ENCODE results near the gene ANKRD40.
"Not testable (repeated sequence)": the region's sequence is repeated elsewhere in the genome, so short reads cannot be mapped to it uniquely, and the experiment has no call there.

The ANKRD40 gene

GRCh38 chr17:50682938-50683337 is 24.8 kb downstream of the ANKRD40 start:
- no peak for DNase-seq (ENCODE audit: insufficient read length, low spot score)
- no peak for TF ChIP-seq POLR2A (IDR thresholded peaks at IDR 0.05; ENCODE audit: low read depth, low read length)
- no peak for TF ChIP-seq PAX5 (IDR thresholded peaks at IDR 0.05; ENCODE audit: insufficient read depth, low read length, severe bottlenecking)
- TF ChIP-seq SPI1 (IDR thresholded peaks at IDR 0.05; ENCODE audit: low read depth, low read length): no peak
- no peak for TF ChIP-seq POU2F2 (IDR thresholded peaks at IDR 0.05; ENCODE audit: low read depth, low read length)
- no peak for TF ChIP-seq TAF1 (IDR thresholded peaks at IDR 0.05; ENCODE audit: low read depth, low read length)
- TF ChIP-seq POLR2AphosphoS5 (IDR thresholded peaks at IDR 0.05; ENCODE audit: low read depth, low read length): no peak
- no peak for FAIRE-seq

- DNase-seq (ENCODE audit: insufficient read length, low spot score): no peak
- no peak for FAIRE-seq
- TF ChIP-seq POLR2A (IDR thresholded peaks at IDR 0.05; ENCODE audit: low read depth, low read length): no peak
- no peak for TF ChIP-seq TAF1 (IDR thresholded peaks at IDR 0.05; ENCODE audit: low read depth, low read length)
- TF ChIP-seq POLR2AphosphoS5 (IDR thresholded peaks at IDR 0.05; ENCODE audit: low read depth, low read length): no peak
- TF ChIP-seq PAX5 (IDR thresholded peaks at IDR 0.05; ENCODE audit: insufficient read depth, low read length, severe bottlenecking): no peak
- no peak for TF ChIP-seq SPI1 (IDR thresholded peaks at IDR 0.05; ENCODE audit: low read depth, low read length)
- no peak for TF ChIP-seq POU2F2 (IDR thresholded peaks at IDR 0.05; ENCODE audit: low read depth, low read length)
These were observed 25.3 kb downstream of the ANKRD40 start for GRCh38 chr17:50682441-50682840.

GRCh38 chr17:50681263-50682200 is 26.2 kb downstream of the ANKRD40 start:
- FAIRE-seq: no peak
- TF ChIP-seq POU2F2 (IDR thresholded peaks at IDR 0.05; ENCODE audit: low read depth, low read length) (no peak), TAF1 (IDR thresholded peaks at IDR 0.05; ENCODE audit: low read depth, low read length) (no peak), POLR2AphosphoS5 (IDR thresholded peaks at IDR 0.05; ENCODE audit: low read depth, low read length) (no peak), POLR2A (IDR thresholded peaks at IDR 0.05; ENCODE audit: low read depth, low read length) (no peak), PAX5 (IDR thresholded peaks at IDR 0.05; ENCODE audit: insufficient read depth, low read length, severe bottlenecking) (no peak), SPI1 (IDR thresholded peaks at IDR 0.05; ENCODE audit: low read depth, low read length) (no peak)

DNA sequence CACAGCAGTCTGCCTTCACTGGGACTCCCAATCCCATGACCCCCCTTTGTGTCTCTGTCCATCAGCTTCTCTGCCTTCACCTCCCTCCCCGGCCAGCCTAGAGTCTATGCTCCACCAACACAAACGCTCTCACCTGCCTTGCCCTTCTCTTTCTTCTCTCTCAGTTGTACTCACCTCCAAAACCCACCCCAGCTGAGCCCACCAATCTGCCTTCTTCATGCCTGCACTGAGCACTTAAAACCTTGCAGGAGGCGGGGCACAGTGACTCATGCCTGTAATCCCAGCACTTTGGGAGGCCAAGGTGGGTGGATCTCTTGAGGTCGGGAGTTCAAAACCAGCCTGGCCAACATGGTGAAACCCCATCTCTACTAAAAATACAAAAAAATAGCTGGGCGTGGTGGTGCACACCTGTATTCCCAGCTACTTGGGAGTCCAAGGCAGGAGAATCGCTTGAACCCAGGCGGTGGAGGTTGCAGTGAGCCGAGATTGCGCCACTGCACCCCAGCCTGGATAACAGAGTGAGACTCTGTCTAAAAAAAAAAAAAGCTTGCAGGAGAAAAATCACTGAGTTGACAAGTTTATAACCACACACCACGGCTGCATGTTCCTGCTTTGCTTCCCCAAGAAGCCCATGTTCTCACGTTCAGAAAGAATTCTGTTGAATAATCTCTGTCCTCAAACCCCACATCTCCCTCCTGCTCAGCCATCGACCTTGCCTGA is 27.0 kb downstream of the ANKRD40 start:
- FAIRE-seq; DNase-seq (ENCODE audit: insufficient read length, low spot score): not testable (repeated sequence)

More at GRCh38 chr17:50681263-50682200, 26.2 kb downstream of the ANKRD40 start:
- DNase-seq (ENCODE audit: insufficient read length, low spot score): no peak

GRCh38 chr17:50680126-50680525 is 27.6 kb downstream of the ANKRD40 start:
- TF ChIP-seq POLR2A (IDR thresholded peaks at IDR 0.05; ENCODE audit: low read depth, low read length) (no peak), PAX5 (IDR thresholded peaks at IDR 0.05; ENCODE audit: insufficient read depth, low read length, severe bottlenecking) (no peak), POLR2AphosphoS5 (IDR thresholded peaks at IDR 0.05; ENCODE audit: low read depth, low read length) (no peak), SPI1 (IDR thresholded peaks at IDR 0.05; ENCODE audit: low read depth, low read length) (no peak), TAF1 (IDR thresholded peaks at IDR 0.05; ENCODE audit: low read depth, low read length) (no peak), POU2F2 (IDR thresholded peaks at IDR 0.05; ENCODE audit: low read depth, low read length) (no peak)
- DNase-seq (ENCODE audit: insufficient read length, low spot score): no peak
- FAIRE-seq: no peak

DNA sequence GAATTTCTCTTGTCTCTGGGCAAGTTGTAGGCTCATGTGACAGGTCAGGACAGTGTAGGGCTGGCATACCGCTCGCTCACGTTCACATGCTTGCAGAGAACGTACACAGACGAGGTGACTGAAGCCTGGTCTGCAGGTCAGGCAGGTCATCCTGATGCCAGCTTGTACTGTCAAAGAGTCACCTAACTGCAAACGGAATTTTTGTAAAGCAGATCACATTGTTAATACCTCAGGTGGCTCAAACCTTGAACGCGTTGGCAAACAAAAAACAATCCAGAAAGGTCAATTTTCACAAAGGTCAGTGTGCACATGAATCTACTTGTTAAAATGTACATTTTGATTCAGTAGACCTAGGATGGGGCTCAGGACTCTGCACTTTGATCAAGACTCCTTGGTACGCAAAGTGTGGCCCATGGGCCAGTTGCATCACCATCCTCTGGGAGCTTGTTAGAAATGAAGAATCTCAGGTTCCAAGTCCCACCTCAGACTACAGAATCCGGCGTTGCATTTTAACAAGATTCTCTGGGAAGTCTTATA is 28.6 kb downstream of the ANKRD40 start:
- no peak for FAIRE-seq
- no peak for DNase-seq (ENCODE audit: insufficient read length, low spot score)
- no peak for TF ChIP-seq POLR2A (IDR thresholded peaks at IDR 0.05; ENCODE audit: low read depth, low read length)
- TF ChIP-seq TAF1 (IDR thresholded peaks at IDR 0.05; ENCODE audit: low read depth, low read length): no peak

GRCh38 chr17:50677851-50678375 is 29.8 kb downstream of the ANKRD40 start:
- DNase-seq (ENCODE audit: insufficient read length, low spot score) (no peak), FAIRE-seq (no peak)
- TF ChIP-seq PAX5 (IDR thresholded peaks at IDR 0.05; ENCODE audit: insufficient read depth, low read length, severe bottlenecking): no peak
- TF ChIP-seq TAF1 (IDR thresholded peaks at IDR 0.05; ENCODE audit: low read depth, low read length): no peak
- TF ChIP-seq SPI1 (IDR thresholded peaks at IDR 0.05; ENCODE audit: low read depth, low read length): no peak
- TF ChIP-seq POLR2AphosphoS5 (IDR thresholded peaks at IDR 0.05; ENCODE audit: low read depth, low read length): no peak

GRCh38 chr17:50676065-50676975 is 31.4 kb downstream of the ANKRD40 start:
- TF ChIP-seq POLR2A (IDR thresholded peaks at IDR 0.05; ENCODE audit: low read depth, low read length) (no peak), TAF1 (IDR thresholded peaks at IDR 0.05; ENCODE audit: low read depth, low read length) (no peak), PAX5 (IDR thresholded peaks at IDR 0.05; ENCODE audit: insufficient read depth, low read length, severe bottlenecking) (no peak), POU2F2 (IDR thresholded peaks at IDR 0.05; ENCODE audit: low read depth, low read length) (no peak), SPI1 (IDR thresholded peaks at IDR 0.05; ENCODE audit: low read depth, low read length) (no peak), POLR2AphosphoS5 (IDR thresholded peaks at IDR 0.05; ENCODE audit: low read depth, low read length) (no peak)
- no peak for FAIRE-seq
- DNase-seq (ENCODE audit: insufficient read length, low spot score): no peak

DNA sequence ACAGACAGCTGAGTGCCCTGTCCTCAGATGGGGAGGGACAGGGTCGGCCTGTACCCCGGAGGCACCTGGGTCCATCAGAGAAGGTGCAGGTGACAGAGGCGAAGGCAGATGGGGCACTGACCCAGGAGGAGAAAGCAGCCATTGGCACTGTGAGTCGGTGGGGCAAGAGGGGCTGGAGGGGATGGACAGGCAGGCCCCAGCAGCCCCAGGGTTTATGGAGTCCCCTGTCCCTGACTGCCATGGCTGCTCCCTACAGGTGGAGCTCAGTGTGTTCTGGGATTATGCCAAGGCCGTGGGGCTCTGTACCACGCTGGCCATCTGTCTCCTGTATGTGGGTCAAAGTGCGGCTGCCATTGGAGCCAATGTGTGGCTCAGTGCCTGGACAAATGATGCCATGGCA is 32.1 kb downstream of the ANKRD40 start:
- DNase-seq (ENCODE audit: insufficient read length, low spot score): no peak
- no peak for TF ChIP-seq PAX5 (IDR thresholded peaks at IDR 0.05; ENCODE audit: insufficient read depth, low read length, severe bottlenecking)
- no peak for TF ChIP-seq POLR2AphosphoS5 (IDR thresholded peaks at IDR 0.05; ENCODE audit: low read depth, low read length)
- TF ChIP-seq SPI1 (IDR thresholded peaks at IDR 0.05; ENCODE audit: low read depth, low read length): no peak
- no peak for TF ChIP-seq TAF1 (IDR thresholded peaks at IDR 0.05; ENCODE audit: low read depth, low read length)
- TF ChIP-seq POU2F2 (IDR thresholded peaks at IDR 0.05; ENCODE audit: low read depth, low read length): no peak
- no peak for TF ChIP-seq POLR2A (IDR thresholded peaks at IDR 0.05; ENCODE audit: low read depth, low read length)
- FAIRE-seq: no peak

Data from GM12891 (cell line).